Fibroblast of skin of left biceps (primary cell): Measurements from ENCODE around the gene STN1.

Source experiments
- DNase-seq, 2 experiments: peaks; one replicate each; pipeline ENCODE4 v3.0.0-alpha.2; 2013; ENCODE audit warnings: low read depth in 2 of 2

Gene STN1

GRCh38 chr10:103843854-103844570, 74.0 kb downstream of the STN1 start:
- peak; percentile 64 to 73 for DNase-seq

GRCh38 chr10:103843045-103843444, 74.9 kb downstream of the STN1 start:
- no peak for DNase-seq

GRCh38 chr10:103842605-103843004, 75.4 kb downstream of the STN1 start:
- DNase-seq: no peak

- DNase-seq: no peak
These were observed 76.5 kb downstream of the STN1 start for GRCh38 chr10:103841519-103841918.

- DNase-seq: no peak
These were observed 77.3 kb downstream of the STN1 start for GRCh38 chr10:103840740-103841070.

GRCh38 chr10:103839872-103840739, 77.9 kb downstream of the STN1 start:
- no peak for DNase-seq

- no peak for DNase-seq
These were observed 78.5 kb downstream of the STN1 start for GRCh38 chr10:103839519-103839871.

GRCh38 chr10:103838862-103839518, 79.0 kb downstream of the STN1 start:
- DNase-seq: no peak

GRCh38 chr10:103838070-103838395, 80.0 kb downstream of the STN1 start:
- no peak for DNase-seq

GRCh38 chr10:103837370-103838069, 80.5 kb downstream of the STN1 start:
- no peak for DNase-seq

GRCh38 chr10:103836861-103837260, 81.1 kb downstream of the STN1 start:
- DNase-seq: no peak

GRCh38 chr10:103836273-103836672, 81.7 kb downstream of the STN1 start:
- no peak for DNase-seq

- peak in 1 of 2 experiments; percentile 44 for DNase-seq
These were observed 82.6 kb downstream of the STN1 start for GRCh38 chr10:103835096-103836050.

- no peak for DNase-seq
These were observed 83.4 kb downstream of the STN1 start for GRCh38 chr10:103834436-103835095.

- no peak for DNase-seq
These were observed 84.1 kb downstream of the STN1 start for GRCh38 chr10:103833731-103834365.

- DNase-seq: no peak
These were observed 85.2 kb downstream of the STN1 start for GRCh38 chr10:103832806-103833205.
